WTC11 (cell line): Measurements from ENCODE around the gene KIF11. TPM values are rescaled to one million over a fixed set of nuclear protein-coding genes. Genes with fewer than 3 reads are reported as not detected.
A peak's percentile ranks its signal among the peaks of the same experiment; 100 is the strongest.
"Not testable (repeated sequence)": the region's sequence is repeated elsewhere in the genome, so short reads cannot be mapped to it uniquely, and the experiment has no call there.

ENCODE experiments used
- ATAC-seq: fragments of 200-7000 bp; cut with Tn5 transposase; 2 replicates; pipeline ENCODE4 v1.10.0; 2021; ENCODE audit warnings: mild to moderate bottlenecking, moderate library complexity
- CTCF ChIA-PET: fragments of 300-600 bp; sonication (Branson Sonifier 250); formaldehyde crosslinking; loops from one replicate; lab custom pipeline; 2021; ENCODE audit warnings: antibody characterized with exemption; lab: Charles Lee
- POLR2A ChIA-PET: fragments of 350-600 bp; sonication (Branson Sonifier 250); formaldehyde crosslinking; loops from one replicate; lab custom pipeline; 2021; ENCODE audit warnings: antibody characterized with exemption; lab: Charles Lee
- DNase-seq: peaks from one replicate; pipeline ENCODE4 v3.0.0; 2021; ENCODE audit warnings: low spot score
- H3K27ac Mint-ChIP-seq: 2 replicates; pipeline ENCODE4 v1.8.0; 2021; ENCODE audit warnings: mixed read lengths
- H3K27me3 Mint-ChIP-seq: 2 replicates; pipeline ENCODE4 v1.8.0; 2021; ENCODE audit warnings: low read depth, mild to moderate bottlenecking, moderate library complexity, mixed read lengths
- H3K36me3 Mint-ChIP-seq: 2 replicates; pipeline ENCODE4 v1.8.0; 2021; ENCODE audit warnings: mixed read lengths
- H3K4me1 Mint-ChIP-seq: 2 replicates; pipeline ENCODE4 v1.8.0; 2022; ENCODE audit warnings: mixed read lengths
- H3K4me3 Mint-ChIP-seq: 2 replicates; pipeline ENCODE4 v1.8.0; 2021; ENCODE audit warnings: mild to moderate bottlenecking, moderate library complexity, mixed read lengths
- H3K9me3 Mint-ChIP-seq: 2 replicates; pipeline ENCODE4 v1.8.0; 2021; ENCODE audit warnings: mixed read lengths
- CBFB ChIP-seq: sonication (generic); formaldehyde crosslinking; IDR thresholded peaks from 2 replicates; pipeline ENCODE4 v1.8.1; 2022; ENCODE audit warnings: mild to moderate bottlenecking, low read depth, missing genetic modification reagents
- CTCF ChIP-seq: fragments of 200-600 bp; IDR thresholded peaks from 2 replicates; pipeline ENCODE4 v1.8.0; 2022; ENCODE audit warnings: antibody characterized with exemption
- E2F5 ChIP-seq: sonication (generic); formaldehyde crosslinking; IDR thresholded peaks from 2 replicates; pipeline ENCODE4 v1.8.1; 2022; ENCODE audit warnings: mild to moderate bottlenecking, moderate library complexity, missing genetic modification reagents
- EMX1 ChIP-seq: fragments of 250-450 bp; sonication (Bioruptor Pico); IDR thresholded peaks from 2 replicates; pipeline ENCODE4 v1.8.0; 2021; ENCODE audit warnings: mild to moderate bottlenecking
- GRHL2 ChIP-seq: fragments of 250-450 bp; sonication (Bioruptor Pico); IDR thresholded peaks from 2 replicates; pipeline ENCODE4 v1.8.0; 2022; ENCODE audit warnings: mild to moderate bottlenecking, moderate library complexity; ENCODE audit not compliant: insufficient replicate concordance, severe bottlenecking
- KAT7 ChIP-seq: sonication (generic); formaldehyde crosslinking; IDR thresholded peaks from 2 replicates; pipeline ENCODE4 v1.8.1; 2023; ENCODE audit warnings: missing genetic modification reagents, mild to moderate bottlenecking, borderline replicate concordance
- MLX ChIP-seq: sonication (generic); formaldehyde crosslinking; IDR thresholded peaks from 2 replicates; pipeline ENCODE4 v1.8.1; 2023; ENCODE audit warnings: mild to moderate bottlenecking, missing genetic modification reagents, moderate library complexity
- NFATC4 ChIP-seq: fragments of 250-450 bp; sonication (Bioruptor Pico); IDR thresholded peaks from 2 replicates; pipeline ENCODE4 v1.9.0; 2021; ENCODE audit warnings: mild to moderate bottlenecking
- NFYB ChIP-seq: sonication (generic); formaldehyde crosslinking; conservative IDR thresholded peaks from 2 replicates; pipeline ENCODE4 v1.8.0; 2022; ENCODE audit warnings: low read depth, missing genetic modification reagents
- RELA ChIP-seq: sonication (generic); formaldehyde crosslinking; IDR thresholded peaks from 2 replicates; pipeline ENCODE4 v1.8.1; 2022; ENCODE audit warnings: missing genetic modification reagents, mild to moderate bottlenecking, borderline replicate concordance
- ZBTB21 ChIP-seq: sonication (generic); formaldehyde crosslinking; IDR thresholded peaks from 2 replicates; pipeline ENCODE4 v1.8.1; 2023; ENCODE audit warnings: mild to moderate bottlenecking, missing genetic modification reagents, borderline replicate concordance
- ZNF219 ChIP-seq: sonication (generic); formaldehyde crosslinking; IDR thresholded peaks from 2 replicates; pipeline ENCODE4 v1.8.0; 2023; ENCODE audit warnings: missing genetic modification reagents, mild to moderate bottlenecking, borderline replicate concordance
- ZNF317 ChIP-seq: sonication (generic); formaldehyde crosslinking; IDR thresholded peaks from 2 replicates; pipeline ENCODE4 v1.8.1; 2023; ENCODE audit warnings: low read depth, mild to moderate bottlenecking, moderate library complexity, missing genetic modification reagents, borderline replicate concordance
- ZNF416 ChIP-seq: fragments of 250-450 bp; sonication (Bioruptor Pico); IDR thresholded peaks from 2 replicates; pipeline ENCODE4 v1.9.0; 2021; ENCODE audit warnings: mild to moderate bottlenecking, inconsistent platforms
- ZNF423 ChIP-seq: fragments of 250-450 bp; sonication (Bioruptor Pico); IDR thresholded peaks from 2 replicates; pipeline ENCODE4 v2.1.2; 2022; ENCODE audit warnings: mild to moderate bottlenecking, moderate library complexity
- total RNA-seq: library from RNA; stranded (reverse); gene quantifications from 3 replicates; pipeline ENCODE4 v1.2.3, GENCODE V29; 2021

KIF11 gene
- total RNA-seq, 1 experiment from 2014 or later, result 55.7 TPM

- TF ChIP-seq ZNF219 (CRISPR knock-in tag) (0 out of 2 replicates have a peak, but pooled peaks have one; percentile 65), CBFB (CRISPR knock-in tag) (peak; percentile 66; the same call in 1 of the 2 replicates), ZNF416 (CRISPR knock-in tag) (no peak), RELA (CRISPR knock-in tag) (no peak), ZNF423 (no peak), NFATC4 (CRISPR knock-in tag) (no peak), EMX1 (CRISPR knock-in tag) (no peak), ZBTB21 (peak; percentile 80; the same call in 1 of the 2 replicates), ZNF317 (no peak), KAT7 (CRISPR knock-in tag) (peak; percentile 93; the same call in 1 of the 2 replicates)
Observed at GRCh38 chr10:92573798-92574547, 19.0 kb upstream of the KIF11 start, which contains the start of gene IDE (continued).

- ATAC-seq (no peak), DNase-seq (no peak)
- no peaks in the 10 kb centered on the region for H3K9me3 Mint-ChIP-seq
- POLR2A ChIA-PET, result interaction anchor here (0.6 to 3.6 kb wide), 8 partner anchors 14 to 273 kb away, joined by 3 to 15 read pairs (median 3); no protein-coding TSS in a partner anchor
- TF ChIP-seq E2F5 (CRISPR knock-in tag) (no peak), CTCF (peak; percentile 31; the same call in 1 of the 2 replicates), ZNF219 (CRISPR knock-in tag) (peak; percentile 78; the same call in 1 of the 2 replicates)
- TF ChIP-seq, all 79 proteins: peak for 2
- Mint-ChIP-seq H3K4me3 (peak overlapping the region; percentile 67), H3K4me1 (peaks cover 29% of the 10 kb centered on the region), H3K27me3 (no peaks in the 10 kb centered on the region), H3K36me3 (no peaks in the 10 kb centered on the region), H3K27ac (no peak overlapping the region; the same call in 1 of the 2 replicates)
- CTCF ChIA-PET, result interaction anchor here (0.5 to 3.9 kb wide), 7 partner anchors 10 to 299 kb away, joined by 3 to 32 read pairs (median 4); no protein-coding TSS in a partner anchor
Observed at GRCh38 chr10:92574548-92575261, 18.2 kb upstream of the KIF11 start.

- POLR2A ChIA-PET, result interaction anchor here (0.6 kb wide), 1 partner anchor 353 kb away, joined by 6 read pairs; no protein-coding TSS in a partner anchor
- Mint-ChIP-seq H3K27ac (no peak overlapping the region), H3K4me3 (no peak overlapping the region)
Observed at GRCh38 chr10:92575961-92576360, 17.0 kb upstream of the KIF11 start.

GRCh38 chr10:92582347-92582746 lies 10.6 kb upstream of the KIF11 start:
- H3K4me3 Mint-ChIP-seq, H3K27ac Mint-ChIP-seq, H3K9me3 Mint-ChIP-seq, CTCF ChIA-PET, H3K4me1 Mint-ChIP-seq, H3K36me3 Mint-ChIP-seq, H3K27me3 Mint-ChIP-seq, ATAC-seq, DNase-seq, POLR2A ChIA-PET: not testable (repeated sequence)

More at GRCh38 chr10:92575961-92576360, 17.0 kb upstream of the KIF11 start:
- no peaks in the 10 kb centered on the region for H3K9me3 Mint-ChIP-seq
- H3K27me3 Mint-ChIP-seq, result no peaks in the 10 kb centered on the region
- TF ChIP-seq MLX (CRISPR knock-in tag) (no peak), GRHL2 (CRISPR knock-in tag) (no peak), NFYB (no peak)
- no peaks in the 10 kb centered on the region for H3K36me3 Mint-ChIP-seq
- no peak for ATAC-seq
- CTCF ChIA-PET, result interaction anchor here (3.9 kb wide), 1 partner anchor 58 kb away, joined by 32 read pairs; no protein-coding TSS in a partner anchor
- DNase-seq, result no peak
- peaks cover 29% of the 10 kb centered on the region for H3K4me1 Mint-ChIP-seq
